Measurements from ENCODE around the gene ST6GAL1. TPM values are rescaled to one million over a fixed set of nuclear protein-coding genes. Genes with fewer than 3 reads are reported as not detected.
A peak's percentile ranks its signal among the peaks of the same experiment; 100 is the strongest.
"Not testable (repeated sequence)": the region's sequence is repeated elsewhere in the genome, so short reads cannot be mapped to it uniquely, and the experiment has no call there.

Gene ST6GAL1
- total and polyA plus RNA-seq, 12 donors = 7.2 to 95.0 (median 55.4) TPM

DNA sequence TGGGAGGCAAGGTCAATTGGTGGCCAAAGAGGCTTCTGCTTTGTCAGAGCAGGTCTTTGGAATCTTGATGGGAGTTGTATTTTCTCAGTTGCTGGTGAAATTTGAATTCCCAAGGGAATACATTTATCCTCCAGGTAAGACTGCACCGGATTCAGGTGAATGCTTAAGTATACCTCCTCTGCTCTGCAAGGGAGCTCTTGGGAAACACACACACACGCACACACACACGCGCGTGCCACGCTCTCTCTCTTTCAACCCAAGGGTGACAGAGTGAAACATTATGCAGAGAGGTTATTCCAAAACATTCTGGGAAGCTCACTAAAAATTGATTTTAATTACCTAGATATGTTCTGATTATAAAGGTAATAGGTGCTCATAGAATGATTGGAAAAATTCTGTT is 33.7 kb downstream of the ST6GAL1 start:
- no peak overlapping the region for H3K4me3 ChIP-seq
- H3K27me3 ChIP-seq = no peaks in the 10 kb centered on the region
- no peaks in the 10 kb centered on the region for H3K9me3 ChIP-seq (replicated peaks in 1 of 3)
- H3K36me3 ChIP-seq (replicated peaks in 1 of 2) = no peaks in the 10 kb centered on the region
- intact Hi-C loops (cut with DNase I) = no loop called here
- H3K27ac ChIP-seq = no peak overlapping the region
- H3K4me1 ChIP-seq (replicated peaks in 1 of 2) = peaks cover 4 to 11% of the 10 kb centered on the region in 2 donors
- DNase-seq = peak in 1 of 7 donors; percentile 2
- TF ChIP-seq POLR2A (IDR thresholded peaks at IDR 0.05) = no peak
- TF ChIP-seq, protein P1, sequence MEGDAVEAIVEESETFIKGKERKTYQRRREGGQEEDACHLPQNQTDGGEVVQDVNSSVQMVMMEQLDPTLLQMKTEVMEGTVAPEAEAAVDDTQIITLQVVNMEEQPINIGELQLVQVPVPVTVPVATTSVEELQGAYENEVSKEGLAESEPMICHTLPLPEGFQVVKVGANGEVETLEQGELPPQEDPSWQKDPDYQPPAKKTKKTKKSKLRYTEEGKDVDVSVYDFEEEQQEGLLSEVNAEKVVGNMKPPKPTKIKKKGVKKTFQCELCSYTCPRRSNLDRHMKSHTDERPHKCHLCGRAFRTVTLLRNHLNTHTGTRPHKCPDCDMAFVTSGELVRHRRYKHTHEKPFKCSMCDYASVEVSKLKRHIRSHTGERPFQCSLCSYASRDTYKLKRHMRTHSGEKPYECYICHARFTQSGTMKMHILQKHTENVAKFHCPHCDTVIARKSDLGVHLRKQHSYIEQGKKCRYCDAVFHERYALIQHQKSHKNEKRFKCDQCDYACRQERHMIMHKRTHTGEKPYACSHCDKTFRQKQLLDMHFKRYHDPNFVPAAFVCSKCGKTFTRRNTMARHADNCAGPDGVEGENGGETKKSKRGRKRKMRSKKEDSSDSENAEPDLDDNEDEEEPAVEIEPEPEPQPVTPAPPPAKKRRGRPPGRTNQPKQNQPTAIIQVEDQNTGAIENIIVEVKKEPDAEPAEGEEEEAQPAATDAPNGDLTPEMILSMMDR (IDR thresholded peaks at IDR 0.05) = no peak
- 89 to 94% (median 91%) methylated on average over 6 of the region's 6 CpGs for WGBS, 4 donors

DNA sequence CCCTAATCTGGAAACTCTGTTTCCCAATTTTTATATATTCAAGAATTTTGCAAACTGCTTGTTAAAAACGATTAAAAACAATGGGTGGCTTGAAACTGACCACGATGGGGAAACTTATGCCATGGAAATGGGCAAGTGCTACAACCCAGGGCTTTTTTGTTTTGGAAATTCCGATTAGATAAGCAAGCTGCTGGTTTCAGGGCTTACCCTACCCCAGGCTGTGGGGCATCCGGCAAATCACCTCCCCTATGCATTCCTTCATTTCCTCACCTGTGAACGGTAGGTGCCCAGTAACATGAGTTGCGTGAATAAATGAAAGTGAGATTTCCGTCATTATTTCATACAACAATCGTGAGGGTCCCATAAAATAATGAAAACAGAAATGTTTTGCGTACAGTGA is 34.3 kb downstream of the ST6GAL1 start:
- H3K27ac ChIP-seq = peak overlapping the region in 2 of 5 donors; percentile 24 to 65
- no peaks in the 10 kb centered on the region for H3K36me3 ChIP-seq (replicated peaks in 1 of 2)
- DNase-seq = peak in 1 of 7 donors; percentile 5
- peaks cover 4 to 11% of the 10 kb centered on the region in 2 donors for H3K4me1 ChIP-seq (replicated peaks in 1 of 2)
- H3K27me3 ChIP-seq = no peaks in the 10 kb centered on the region
- 67 to 76% (median 71%) methylated on average over 9 of the region's 9 CpGs for WGBS, 4 donors
- H3K9me3 ChIP-seq (replicated peaks in 1 of 3) = no peaks in the 10 kb centered on the region
- TF ChIP-seq, protein P1 (IDR thresholded peaks at IDR 0.05) = no peak
- TF ChIP-seq POLR2A (IDR thresholded peaks at IDR 0.05) = no peak
- no peak overlapping the region for H3K4me3 ChIP-seq
- intact Hi-C loops (cut with DNase I) = no loop called here

DNA sequence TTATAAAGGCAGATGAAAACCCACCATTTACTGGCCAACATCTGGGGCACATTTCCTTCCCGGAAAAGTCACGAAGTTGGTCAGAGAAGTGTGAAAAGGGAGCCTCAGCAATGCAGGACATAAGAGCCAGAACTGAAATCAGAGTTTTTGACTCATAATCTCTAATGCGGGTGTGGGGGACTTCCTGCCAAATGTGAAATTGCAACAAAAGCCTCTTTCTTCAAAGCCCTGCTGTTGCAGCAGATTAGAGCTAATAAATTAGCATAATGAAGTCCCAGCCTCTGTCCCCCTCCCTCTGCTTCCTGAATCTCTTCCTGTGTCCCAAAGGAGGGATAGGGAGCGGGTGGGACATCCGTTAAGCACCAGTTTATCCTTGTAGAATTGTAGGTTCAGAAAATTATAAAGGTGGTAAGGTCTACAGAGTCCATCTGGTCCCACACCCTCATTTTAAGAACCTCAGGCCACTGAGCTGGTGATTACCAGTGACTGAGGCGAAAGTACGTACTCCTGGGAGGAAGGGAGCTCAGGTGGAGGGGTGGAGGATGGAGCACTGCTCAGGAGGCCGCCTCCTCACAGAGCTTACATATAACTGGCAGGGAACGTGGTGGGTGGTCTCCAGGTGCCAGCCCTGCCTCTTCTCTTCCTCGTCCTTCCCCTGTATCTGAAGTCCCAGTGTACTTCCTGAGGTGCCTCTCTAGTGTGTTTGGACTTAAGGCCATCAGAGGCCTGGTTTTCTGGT is 35.0 kb downstream of the ST6GAL1 start:
- DNase-seq = peak in 2 of 7 donors; percentile 28 to 57
- no peaks in the 10 kb centered on the region for H3K36me3 ChIP-seq (replicated peaks in 1 of 2)
- no peaks in the 10 kb centered on the region for H3K9me3 ChIP-seq (replicated peaks in 1 of 3)
- H3K27ac ChIP-seq = peak overlapping the region in 3 of 5 donors; percentile 26 to 65 (median 44)
- H3K4me3 ChIP-seq = no peak overlapping the region
- intact Hi-C loops (cut with DNase I) = no loop called here
- peaks cover 0 to 11% of the 10 kb centered on the region in 2 donors for H3K4me1 ChIP-seq (replicated peaks in 1 of 2)
- TF ChIP-seq POLR2A (IDR thresholded peaks at IDR 0.05) = no peak
- TF ChIP-seq, protein P1 (IDR thresholded peaks at IDR 0.05) = no peak
- 65 to 71% (median 68%) methylated on average over 10 of the region's 10 CpGs for WGBS, 4 donors
- H3K27me3 ChIP-seq = no peaks in the 10 kb centered on the region

DNA sequence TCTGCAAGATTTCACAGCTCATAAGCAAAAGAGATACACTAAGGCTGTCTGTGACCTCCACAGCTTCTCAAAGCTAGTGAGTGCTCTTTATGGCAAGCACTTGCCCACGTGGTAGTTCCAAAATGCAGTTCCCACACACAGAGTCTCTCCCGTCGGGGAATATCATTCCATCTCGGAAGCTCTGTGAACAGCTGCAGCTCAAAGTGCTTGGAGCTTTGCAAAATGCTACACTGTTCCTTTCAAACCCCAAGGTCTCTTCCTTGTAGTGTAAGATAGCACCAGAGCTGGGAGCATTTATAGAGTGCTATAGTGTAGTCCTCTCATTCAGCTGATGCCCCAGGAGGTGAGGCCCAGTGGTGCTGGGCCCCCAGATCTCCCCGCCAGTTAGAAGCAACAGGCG is 36.1 kb downstream of the ST6GAL1 start:
- H3K9me3 ChIP-seq (replicated peaks in 1 of 3) = no peaks in the 10 kb centered on the region
- H3K4me3 ChIP-seq = no peak overlapping the region
- H3K36me3 ChIP-seq (replicated peaks in 1 of 2) = no peaks in the 10 kb centered on the region
- H3K27ac ChIP-seq = peak overlapping the region in 2 of 5 donors; percentile 8 to 50
- TF ChIP-seq POLR2A (IDR thresholded peaks at IDR 0.05) = no peak
- TF ChIP-seq, protein P1 (IDR thresholded peaks at IDR 0.05) = no peak
- peak in 1 of 7 donors; percentile 23 for DNase-seq
- intact Hi-C loops (cut with DNase I) = no loop called here
- 53 to 70% (median 62%) methylated on average over 6 of the region's 6 CpGs for WGBS, 4 donors
- H3K27me3 ChIP-seq = no peaks in the 10 kb centered on the region
- H3K4me1 ChIP-seq (replicated peaks in 1 of 2) = peaks cover 0 to 11% of the 10 kb centered on the region in 2 donors

DNA sequence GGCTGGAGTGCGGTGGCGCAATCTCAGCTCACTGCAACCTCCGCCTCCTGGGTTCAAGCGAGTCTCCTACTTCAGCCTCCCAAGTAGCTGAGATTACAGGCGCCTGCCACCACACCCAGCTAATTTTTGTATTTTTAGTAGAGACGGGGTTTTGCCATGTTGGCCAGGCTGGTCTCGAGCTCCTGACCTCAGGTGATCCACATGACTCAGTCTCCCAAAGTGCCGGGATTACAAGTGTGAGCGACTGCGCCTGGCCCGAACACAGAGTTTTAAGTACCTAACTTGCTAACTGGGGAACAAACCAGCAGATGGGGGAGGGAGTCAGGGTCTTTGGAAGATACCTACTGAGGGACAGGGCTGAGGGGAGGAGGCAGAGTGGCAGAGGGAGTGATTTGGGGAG is 36.9 kb downstream of the ST6GAL1 start:
- H3K36me3 ChIP-seq (replicated peaks in 1 of 2) = not testable (repeated sequence)
- 90 to 94% (median 91%) methylated on average over 11 of the region's 11 CpGs for WGBS, 4 donors
- H3K4me1 ChIP-seq (replicated peaks in 1 of 2) = peaks cover 0 to 15% of the 10 kb centered on the region in 2 donors

More for the DNA sequence above, 36.9 kb downstream of the ST6GAL1 start:
- H3K27ac ChIP-seq = peak overlapping the region in 4 of 5 donors; percentile 8 to 83 (median 28)
- intact Hi-C loops (cut with DNase I); H3K27me3 ChIP-seq; H3K9me3 ChIP-seq (replicated peaks in 1 of 3); H3K4me3 ChIP-seq: not testable (repeated sequence)
- peak in 1 of 7 donors; percentile 50 for DNase-seq
